ENCODE data around the gene STX2.
"Not testable (repeated sequence)": the region's sequence is repeated elsewhere in the genome, so short reads cannot be mapped to it uniquely, and the experiment has no call there.

STX2 gene

GRCh38 chr12:130783110-130783715 lies 55.8 kb downstream of the STX2 start:
- Histone ChIP-seq H2AFZ (ENCODE audit: low read length) (no peak overlapping the region), H3K79me2 (ENCODE audit: insufficient read depth, low read length) (no peaks in the 10 kb centered on the region), H3K9ac (ENCODE audit: low read depth, low read length, poor library complexity, severe bottlenecking) (no peak overlapping the region), H3K27me3 (ENCODE audit: insufficient read depth, low read length, poor library complexity, severe bottlenecking) (no peaks in the 10 kb centered on the region), H3K4me1 (ENCODE audit: insufficient read depth, low read length, poor library complexity, severe bottlenecking) (no peaks in the 10 kb centered on the region), H3F3A (ENCODE audit: low read depth) (no peaks in the 10 kb centered on the region), H3K4me3 (ENCODE audit: low read length, poor library complexity, severe bottlenecking) (no peak overlapping the region), H4K20me1 (ENCODE audit: insufficient read depth, low read length, poor library complexity, severe bottlenecking) (no peaks in the 10 kb centered on the region), H3K4me2 (ENCODE audit: low read depth, low read length, poor library complexity, severe bottlenecking) (no peak overlapping the region), H3K36me3 (ENCODE audit: insufficient read depth, low read length) (no peaks in the 10 kb centered on the region), H3K9me2 (replicated peaks; ENCODE audit: low read depth, low read length) (no peaks in the 10 kb centered on the region), H3K9me3 (ENCODE audit: insufficient read depth, low read depth, low read length) (peaks cover 8% of the 10 kb centered on the region; the same call in 1 of the 2 replicates)
- TF ChIP-seq EZH2phosphoT487 (IDR thresholded peaks at IDR 0.05; ENCODE audit: borderline replicate concordance) (no peak), CTCF (conservative IDR thresholded peaks at IDR 0.05; ENCODE audit: low read length) (no peak)

- H3K9ac ChIP-seq (ENCODE audit: low read depth, low read length, poor library complexity, severe bottlenecking); H3K36me3 ChIP-seq (ENCODE audit: insufficient read depth, low read length); H3K4me3 ChIP-seq (ENCODE audit: low read length, poor library complexity, severe bottlenecking); H3K79me2 ChIP-seq (ENCODE audit: insufficient read depth, low read length); H4K20me1 ChIP-seq (ENCODE audit: insufficient read depth, low read length, poor library complexity, severe bottlenecking); H3K4me1 ChIP-seq (ENCODE audit: insufficient read depth, low read length, poor library complexity, severe bottlenecking); H3K9me2 ChIP-seq (replicated peaks; ENCODE audit: low read depth, low read length); H3K9me3 ChIP-seq (ENCODE audit: insufficient read depth, low read depth, low read length); H2AFZ ChIP-seq (ENCODE audit: low read length); H3K4me2 ChIP-seq (ENCODE audit: low read depth, low read length, poor library complexity, severe bottlenecking); H3F3A ChIP-seq (ENCODE audit: low read depth); H3K27me3 ChIP-seq (ENCODE audit: insufficient read depth, low read length, poor library complexity, severe bottlenecking): not testable (repeated sequence)
Observed at GRCh38 chr12:130782245-130782644, 56.8 kb downstream of the STX2 start.

- Histone ChIP-seq H3K4me2 (ENCODE audit: low read depth, low read length, poor library complexity, severe bottlenecking) (no peak overlapping the region), H3K9me3 (ENCODE audit: insufficient read depth, low read depth, low read length) (peaks cover 8% of the 10 kb centered on the region; the same call in 1 of the 2 replicates), H3K9me2 (replicated peaks; ENCODE audit: low read depth, low read length) (no peaks in the 10 kb centered on the region), H3K36me3 (ENCODE audit: insufficient read depth, low read length) (no peaks in the 10 kb centered on the region), H3K79me2 (ENCODE audit: insufficient read depth, low read length) (no peaks in the 10 kb centered on the region), H3K27me3 (ENCODE audit: insufficient read depth, low read length, poor library complexity, severe bottlenecking) (no peaks in the 10 kb centered on the region), H3F3A (ENCODE audit: low read depth) (no peaks in the 10 kb centered on the region), H3K9ac (ENCODE audit: low read depth, low read length, poor library complexity, severe bottlenecking) (no peak overlapping the region), H2AFZ (ENCODE audit: low read length) (no peak overlapping the region), H3K4me1 (ENCODE audit: insufficient read depth, low read length, poor library complexity, severe bottlenecking) (no peaks in the 10 kb centered on the region), H3K4me3 (ENCODE audit: low read length, poor library complexity, severe bottlenecking) (no peak overlapping the region), H4K20me1 (ENCODE audit: insufficient read depth, low read length, poor library complexity, severe bottlenecking) (no peaks in the 10 kb centered on the region)
- TF ChIP-seq CTCF (conservative IDR thresholded peaks at IDR 0.05; ENCODE audit: low read length) (no peak), EZH2phosphoT487 (IDR thresholded peaks at IDR 0.05; ENCODE audit: borderline replicate concordance) (no peak)
Observed at GRCh38 chr12:130780880-130781575, 58.0 kb downstream of the STX2 start.

DNA sequence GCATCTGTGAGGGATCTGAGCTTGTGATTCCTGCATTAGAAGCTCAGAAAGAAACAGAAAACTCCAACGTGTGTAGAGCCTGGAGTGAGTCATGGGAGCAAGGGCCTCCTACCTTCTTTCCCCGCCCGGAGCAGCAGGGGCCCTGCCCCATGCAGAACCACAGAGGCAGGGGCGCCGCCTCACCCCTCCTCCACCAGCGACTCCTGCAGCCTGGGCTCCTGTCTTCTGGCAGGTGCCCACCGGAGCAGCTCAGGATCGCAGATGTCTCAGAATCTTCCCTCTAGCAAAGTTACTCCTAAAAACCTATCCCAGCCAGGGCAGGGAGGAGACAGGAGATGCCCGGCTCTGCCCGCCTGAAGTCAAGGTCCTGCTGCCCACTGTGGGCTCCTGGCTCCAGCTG lies 58.7 kb downstream of the STX2 start:
- Histone ChIP-seq H3K9me3 (ENCODE audit: insufficient read depth, low read depth, low read length) (peaks cover 7% of the 10 kb centered on the region; the same call in 1 of the 2 replicates), H3K4me2 (ENCODE audit: low read depth, low read length, poor library complexity, severe bottlenecking) (no peak overlapping the region), H4K20me1 (ENCODE audit: insufficient read depth, low read length, poor library complexity, severe bottlenecking) (no peaks in the 10 kb centered on the region), H3K9ac (ENCODE audit: low read depth, low read length, poor library complexity, severe bottlenecking) (no peak overlapping the region), H3F3A (ENCODE audit: low read depth) (no peaks in the 10 kb centered on the region), H3K27me3 (ENCODE audit: insufficient read depth, low read length, poor library complexity, severe bottlenecking) (no peaks in the 10 kb centered on the region), H3K36me3 (ENCODE audit: insufficient read depth, low read length) (no peaks in the 10 kb centered on the region), H3K9me2 (replicated peaks; ENCODE audit: low read depth, low read length) (no peaks in the 10 kb centered on the region), H3K79me2 (ENCODE audit: insufficient read depth, low read length) (no peaks in the 10 kb centered on the region), H2AFZ (ENCODE audit: low read length) (no peak overlapping the region), H3K4me1 (ENCODE audit: insufficient read depth, low read length, poor library complexity, severe bottlenecking) (no peaks in the 10 kb centered on the region), H3K4me3 (ENCODE audit: low read length, poor library complexity, severe bottlenecking) (no peak overlapping the region)
- TF ChIP-seq CTCF (conservative IDR thresholded peaks at IDR 0.05; ENCODE audit: low read length) (no peak), EZH2phosphoT487 (IDR thresholded peaks at IDR 0.05; ENCODE audit: borderline replicate concordance) (no peak)

Measured in Loucy (cell line).